KBM-7 (cell line): Measurements from ENCODE around the gene PFKFB2.
A peak's percentile ranks its signal among the peaks of the same experiment; 100 is the strongest.
"Not testable (repeated sequence)": the region's sequence is repeated elsewhere in the genome, so short reads cannot be mapped to it uniquely, and the experiment has no call there.

Experiments used
- DNase-seq: peaks from one replicate; pipeline ENCODE4 v3.0.0-alpha.2; 2015
- in situ Hi-C: fragments of 300-500 bp; cut with MboI; formaldehyde crosslinking; loops from 2 replicates; pipeline ENCODE4 v1.14.3; 2020; ENCODE audit warnings: low sequenced_read_pairs, low pct_unique_long_range_greater_than_20kb, mixed read lengths

The PFKFB2 gene

GRCh38 chr1:207034998-207035397 is 18.1 kb upstream of the PFKFB2 start:
- in situ Hi-C loops = no loop called here
- no peak for DNase-seq

GRCh38 chr1:207035877-207036551 is 17.1 kb upstream of the PFKFB2 start:
- in situ Hi-C loops = no loop called here
- DNase-seq = no peak

- no peak for DNase-seq
- in situ Hi-C loops = no loop called here
These were observed 16.2 kb upstream of the PFKFB2 start for GRCh38 chr1:207036865-207037264.

- in situ Hi-C loops = no loop called here
- no peak for DNase-seq
These were observed 13.5 kb upstream of the PFKFB2 start for GRCh38 chr1:207039380-207040180.

- DNase-seq = no peak
- in situ Hi-C loops = no loop called here
These were observed 12.9 kb upstream of the PFKFB2 start for GRCh38 chr1:207040181-207040533.

- DNase-seq, in situ Hi-C loops: not testable (repeated sequence)
These were observed 11.7 kb upstream of the PFKFB2 start for GRCh38 chr1:207041397-207041796.

- in situ Hi-C loops = no loop called here
- DNase-seq = no peak
These were observed 7.6 kb upstream of the PFKFB2 start for GRCh38 chr1:207045453-207045852.

GRCh38 chr1:207047505-207047904 is 5.6 kb upstream of the PFKFB2 start:
- DNase-seq = no peak

GRCh38 chr1:207048041-207048440 is 5.0 kb upstream of the PFKFB2 start:
- in situ Hi-C loops = no loop called here
- no peak for DNase-seq

More at GRCh38 chr1:207047505-207047904, 5.6 kb upstream of the PFKFB2 start:
- in situ Hi-C loops = no loop called here

- in situ Hi-C loops = no loop called here
These were observed 4.0 kb upstream of the PFKFB2 start for GRCh38 chr1:207049054-207049453.

GRCh38 chr1:207049514-207049913 is 3.6 kb upstream of the PFKFB2 start:
- DNase-seq = no peak
- in situ Hi-C loops = no loop called here

More at GRCh38 chr1:207049054-207049453, 4.0 kb upstream of the PFKFB2 start:
- no peak for DNase-seq

- in situ Hi-C loops = no loop called here
- DNase-seq = peak; percentile 42
These were observed 3.1 kb upstream of the PFKFB2 start for GRCh38 chr1:207049974-207050391.

GRCh38 chr1:207050480-207051190 is 2.4 kb upstream of the PFKFB2 start:
- DNase-seq = no peak
- in situ Hi-C loops = no loop called here

- no peak for DNase-seq
- in situ Hi-C loops = no loop called here
These were observed 1.7 kb upstream of the PFKFB2 start, which contains the start of gene YOD1 for GRCh38 chr1:207051191-207051943. Gene YOD1 (minus strand): TSS chr1:207051208. CDS start chr1:207051030, 178 bp downstream.

GRCh38 chr1:207054491-207054890 is 1.4 kb downstream of the PFKFB2 start:
- in situ Hi-C loops = no loop called here
- DNase-seq = no peak

- in situ Hi-C loops = no loop called here
These were observed 2.4 kb downstream of the PFKFB2 start for GRCh38 chr1:207055386-207056001.

GRCh38 chr1:207056673-207057072 is 3.6 kb downstream of the PFKFB2 start:
- DNase-seq = no peak
- in situ Hi-C loops = no loop called here

More at GRCh38 chr1:207055386-207056001, 2.4 kb downstream of the PFKFB2 start:
- DNase-seq = no peak

- DNase-seq = no peak
- in situ Hi-C loops = no loop called here
These were observed 5.2 kb downstream of the PFKFB2 start for GRCh38 chr1:207058252-207058651.
